ENCODE results near the gene VILL. TPM values are rescaled to one million over a fixed set of nuclear protein-coding genes. Genes with fewer than 3 reads are reported as not detected.
A peak's percentile ranks its signal among the peaks of the same experiment; 100 is the strongest.

Gene VILL
- total RNA-seq, 2 donors from 2014 or later = 11.5 to 13.7 TPM

DNA sequence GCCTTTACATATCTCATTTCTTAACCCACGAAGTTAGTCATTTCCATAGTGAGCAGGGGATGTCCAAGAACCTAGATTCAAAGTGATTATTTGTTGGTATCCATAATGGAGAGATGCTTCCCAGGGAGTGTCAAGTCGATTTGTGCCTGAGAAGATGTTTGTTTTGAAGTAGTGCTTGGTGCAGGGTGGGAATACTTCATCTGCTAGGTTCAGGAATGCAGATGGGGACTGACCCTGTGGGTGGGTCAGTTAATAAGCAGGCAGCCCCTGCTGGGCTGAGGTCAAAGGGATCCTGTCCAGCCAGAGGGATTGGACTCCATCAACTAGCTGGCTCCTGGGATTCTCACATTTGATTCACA lies 44.1 kb upstream of the VILL start:
- peaks cover 42 to 59% of the 10 kb centered on the region in 2 donors for H3K4me1 ChIP-seq (ENCODE audit: control insufficient read depth in 1 of 2, low read depth in 2 of 2)
- TF ChIP-seq, protein P1, sequence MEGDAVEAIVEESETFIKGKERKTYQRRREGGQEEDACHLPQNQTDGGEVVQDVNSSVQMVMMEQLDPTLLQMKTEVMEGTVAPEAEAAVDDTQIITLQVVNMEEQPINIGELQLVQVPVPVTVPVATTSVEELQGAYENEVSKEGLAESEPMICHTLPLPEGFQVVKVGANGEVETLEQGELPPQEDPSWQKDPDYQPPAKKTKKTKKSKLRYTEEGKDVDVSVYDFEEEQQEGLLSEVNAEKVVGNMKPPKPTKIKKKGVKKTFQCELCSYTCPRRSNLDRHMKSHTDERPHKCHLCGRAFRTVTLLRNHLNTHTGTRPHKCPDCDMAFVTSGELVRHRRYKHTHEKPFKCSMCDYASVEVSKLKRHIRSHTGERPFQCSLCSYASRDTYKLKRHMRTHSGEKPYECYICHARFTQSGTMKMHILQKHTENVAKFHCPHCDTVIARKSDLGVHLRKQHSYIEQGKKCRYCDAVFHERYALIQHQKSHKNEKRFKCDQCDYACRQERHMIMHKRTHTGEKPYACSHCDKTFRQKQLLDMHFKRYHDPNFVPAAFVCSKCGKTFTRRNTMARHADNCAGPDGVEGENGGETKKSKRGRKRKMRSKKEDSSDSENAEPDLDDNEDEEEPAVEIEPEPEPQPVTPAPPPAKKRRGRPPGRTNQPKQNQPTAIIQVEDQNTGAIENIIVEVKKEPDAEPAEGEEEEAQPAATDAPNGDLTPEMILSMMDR (IDR thresholded peaks at IDR 0.05) = no peak
- ATAC-seq (ENCODE audit: insufficient number of reproducible peaks, low FRiP score, low read depth) (no peak), DNase-seq (ENCODE audit: low spot score) (no peak)
- H3K27ac ChIP-seq = peak overlapping the region; percentile 24 to 54
- no peak overlapping the region for H3K4me3 ChIP-seq
- H3K36me3 ChIP-seq = no peaks in the 10 kb centered on the region
- no peaks in the 10 kb centered on the region for H3K9me3 ChIP-seq
- no peaks in the 10 kb centered on the region for H3K27me3 ChIP-seq (replicated peaks; ENCODE audit: insufficient read depth)

DNA sequence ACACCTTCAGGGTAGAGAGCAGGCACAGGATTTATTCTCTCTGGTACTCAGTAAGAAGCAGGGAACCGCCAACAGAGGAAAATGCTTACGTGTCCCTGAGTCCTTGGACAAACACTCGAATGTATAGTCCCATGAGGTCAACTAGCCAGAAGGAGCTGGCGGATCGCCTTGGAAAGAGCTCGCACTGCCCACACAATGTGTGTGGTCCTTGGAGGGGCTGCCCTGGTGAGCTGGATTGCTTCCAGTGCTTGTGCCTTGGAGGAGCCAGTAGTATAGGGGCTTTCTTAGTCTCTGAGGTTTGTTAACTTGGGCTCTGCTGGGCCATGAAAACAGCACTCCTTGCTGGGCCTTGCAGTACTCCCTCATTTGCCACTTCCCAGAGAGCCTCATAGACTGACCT lies 40.7 kb upstream of the VILL start:
- Histone ChIP-seq H3K4me3 (no peak overlapping the region), H3K27me3 (replicated peaks; ENCODE audit: insufficient read depth) (no peaks in the 10 kb centered on the region), H3K36me3 (peaks cover 4% of the 10 kb centered on the region), H3K27ac (peak overlapping the region; percentile 60 to 74), H3K9me3 (no peaks in the 10 kb centered on the region), H3K4me1 (ENCODE audit: control insufficient read depth in 1 of 2, low read depth in 2 of 2) (peaks cover 37 to 57% of the 10 kb centered on the region in 2 donors)
- DNase-seq (ENCODE audit: low spot score) = no peak
- no peak for ATAC-seq (ENCODE audit: insufficient number of reproducible peaks, low FRiP score, low read depth)
- TF ChIP-seq, protein P1 (IDR thresholded peaks at IDR 0.05) = no peak

DNA sequence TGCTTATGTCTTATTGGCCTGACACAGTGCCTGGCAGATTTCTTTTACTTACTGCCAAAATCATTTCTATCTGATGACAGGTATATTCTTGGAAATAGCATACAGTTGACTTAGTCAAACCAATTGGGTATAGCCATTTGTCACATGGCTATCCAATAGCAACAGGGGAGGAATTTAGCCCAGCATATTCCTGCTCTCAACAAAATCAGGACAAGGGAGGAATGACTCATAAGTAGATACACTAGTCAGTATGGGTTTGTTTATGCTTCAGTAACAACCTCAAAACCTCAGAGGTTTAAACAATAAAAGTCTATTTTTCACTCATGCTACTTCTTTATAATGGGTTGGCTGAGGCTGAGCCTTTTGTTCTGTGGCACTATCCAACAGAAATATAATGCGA lies 38.0 kb upstream of the VILL start:
- ATAC-seq (ENCODE audit: insufficient number of reproducible peaks, low FRiP score, low read depth) = peak; percentile 13
- TF ChIP-seq, protein P1 (IDR thresholded peaks at IDR 0.05) = no peak

DNA sequence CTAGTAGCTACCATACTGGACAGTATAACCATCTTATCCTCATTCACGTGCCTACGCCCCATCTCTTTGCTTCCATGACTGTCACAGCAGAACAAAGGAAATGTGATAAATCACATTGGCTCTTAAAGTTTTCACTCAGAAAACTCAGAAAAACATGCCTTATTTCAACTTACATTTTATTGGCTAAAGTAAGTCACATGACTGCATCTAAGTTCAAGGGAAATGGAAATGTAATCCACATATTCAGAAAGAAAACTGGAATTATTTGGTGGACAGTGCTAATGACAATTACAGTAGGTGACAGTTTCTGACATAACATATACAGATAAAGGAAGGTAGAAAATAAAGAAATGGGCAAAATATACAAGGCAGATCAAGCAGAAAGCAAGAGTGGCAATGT lies 37.4 kb upstream of the VILL start:
- Histone ChIP-seq H3K27ac (no peak overlapping the region), H3K9me3 (no peaks in the 10 kb centered on the region), H3K4me3 (no peak overlapping the region), H3K36me3 (peaks cover 8% of the 10 kb centered on the region), H3K4me1 (ENCODE audit: control insufficient read depth in 1 of 2, low read depth in 2 of 2) (peaks cover 37 to 57% of the 10 kb centered on the region in 2 donors), H3K27me3 (replicated peaks; ENCODE audit: insufficient read depth) (no peaks in the 10 kb centered on the region)
- ATAC-seq (ENCODE audit: insufficient number of reproducible peaks, low FRiP score, low read depth) = no peak
- TF ChIP-seq, protein P1 (IDR thresholded peaks at IDR 0.05) = no peak
- no peak for DNase-seq (ENCODE audit: low spot score)

More for the DNA sequence above, 38.0 kb upstream of the VILL start:
- Histone ChIP-seq H3K36me3 (peaks cover 8% of the 10 kb centered on the region), H3K4me3 (no peak overlapping the region), H3K27ac (peak overlapping the region in 1 of 2 donors; percentile 54), H3K4me1 (ENCODE audit: control insufficient read depth in 1 of 2, low read depth in 2 of 2) (peaks cover 37 to 55% of the 10 kb centered on the region in 2 donors), H3K27me3 (replicated peaks; ENCODE audit: insufficient read depth) (no peaks in the 10 kb centered on the region), H3K9me3 (no peaks in the 10 kb centered on the region)
- no peak for DNase-seq (ENCODE audit: low spot score)

DNA sequence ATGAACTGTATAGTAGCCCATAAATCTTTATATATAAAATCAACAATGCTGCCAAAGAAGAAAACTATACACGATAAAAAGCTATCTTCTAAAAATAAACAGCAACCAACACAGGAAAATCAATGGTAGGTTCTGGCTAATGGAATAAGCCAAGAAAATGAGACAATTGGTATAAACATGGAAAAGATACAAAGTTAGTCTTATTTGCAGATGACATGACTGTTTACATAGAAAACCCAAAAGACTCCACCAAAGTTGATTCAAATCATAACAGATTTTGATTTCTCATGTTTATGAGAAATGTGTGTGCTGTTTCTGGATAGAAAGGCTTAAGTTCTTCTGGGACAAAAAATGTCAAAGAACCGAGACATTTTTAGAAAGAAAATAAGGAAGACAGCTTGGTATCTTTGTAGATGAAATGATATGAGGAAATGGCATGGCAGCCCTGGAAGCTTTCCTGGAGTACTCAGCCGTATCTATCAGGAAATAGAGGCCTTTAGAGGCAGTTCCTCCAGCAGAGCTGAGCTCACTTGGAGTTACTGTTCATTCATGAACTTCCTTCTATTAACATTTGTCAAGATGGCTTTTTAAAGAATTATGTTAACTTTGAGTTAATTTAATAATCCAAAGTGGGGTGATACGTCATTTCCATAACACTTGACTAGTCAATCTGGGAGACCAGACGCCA lies 36.7 kb upstream of the VILL start:
- peaks cover 37 to 57% of the 10 kb centered on the region in 2 donors for H3K4me1 ChIP-seq (ENCODE audit: control insufficient read depth in 1 of 2, low read depth in 2 of 2)
- TF ChIP-seq, protein P1 (IDR thresholded peaks at IDR 0.05) = no peak
- ATAC-seq (ENCODE audit: insufficient number of reproducible peaks, low FRiP score, low read depth) (no peak), DNase-seq (ENCODE audit: low spot score) (no peak)
- no peak overlapping the region for H3K4me3 ChIP-seq
- H3K9me3 ChIP-seq = no peaks in the 10 kb centered on the region
- peaks cover 8% of the 10 kb centered on the region for H3K36me3 ChIP-seq
- peak overlapping the region in 1 of 2 donors; percentile 19 for H3K27ac ChIP-seq
- H3K27me3 ChIP-seq (replicated peaks; ENCODE audit: insufficient read depth) = no peaks in the 10 kb centered on the region
